Stimulated activated CD4-positive, alpha-beta T cell treated with anti-CD3 and anti-CD28 coated beads, TNF-alpha, amount 100 ng/mL, for 24 hours (primary cell): ENCODE measurements around the gene ZNF629.

Source experiments
- DNase-seq, 3 experiments: peaks; one replicate each; pipeline ENCODE4 v3.0.0-alpha.2; 2020; ENCODE audit warnings: low read depth in 3 of 3

ZNF629 gene

DNA sequence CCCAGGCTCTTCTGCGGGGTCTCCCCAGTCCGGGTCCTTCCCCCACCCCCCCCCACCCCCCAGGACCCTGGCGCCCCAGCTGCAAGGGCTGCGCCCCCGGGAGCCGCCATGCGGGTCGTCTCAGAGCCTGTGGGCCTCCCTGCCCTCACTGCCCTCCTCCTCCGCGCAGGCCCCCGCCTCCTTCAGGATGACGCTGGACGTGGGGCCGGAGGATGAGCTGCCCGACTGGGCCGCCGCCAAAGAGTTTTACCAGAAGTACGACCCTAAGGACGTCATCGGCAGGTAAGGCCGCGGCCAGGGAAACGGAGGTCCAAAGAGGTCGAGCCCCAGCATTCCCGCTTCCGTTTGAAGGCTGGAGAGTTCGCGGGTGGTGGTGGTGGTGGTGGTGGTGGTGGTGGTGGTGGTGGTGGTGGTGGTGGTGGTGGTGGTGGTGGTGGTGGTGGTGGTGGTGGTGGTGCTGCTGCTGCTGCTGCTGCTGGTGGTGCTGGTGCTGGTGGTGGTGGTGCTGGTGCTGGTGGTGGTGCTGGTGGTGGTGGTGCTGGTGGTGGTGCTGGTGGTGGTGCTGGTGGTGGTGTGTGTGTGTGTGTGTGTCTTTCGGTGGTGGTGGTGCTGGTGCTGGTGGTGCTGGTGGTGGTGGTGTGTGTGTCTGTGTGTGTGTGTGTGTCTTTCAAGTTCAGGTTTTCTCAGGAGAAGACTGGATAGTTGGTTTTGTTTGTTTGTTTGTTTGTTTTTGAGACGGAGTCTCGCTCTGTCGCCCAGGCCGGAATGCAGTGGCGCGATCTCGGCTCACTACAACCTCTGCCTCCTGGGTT, 38.2 kb downstream of the ZNF629 start:
- peak in 1 of 3 experiments; percentile 21 for DNase-seq

DNA sequence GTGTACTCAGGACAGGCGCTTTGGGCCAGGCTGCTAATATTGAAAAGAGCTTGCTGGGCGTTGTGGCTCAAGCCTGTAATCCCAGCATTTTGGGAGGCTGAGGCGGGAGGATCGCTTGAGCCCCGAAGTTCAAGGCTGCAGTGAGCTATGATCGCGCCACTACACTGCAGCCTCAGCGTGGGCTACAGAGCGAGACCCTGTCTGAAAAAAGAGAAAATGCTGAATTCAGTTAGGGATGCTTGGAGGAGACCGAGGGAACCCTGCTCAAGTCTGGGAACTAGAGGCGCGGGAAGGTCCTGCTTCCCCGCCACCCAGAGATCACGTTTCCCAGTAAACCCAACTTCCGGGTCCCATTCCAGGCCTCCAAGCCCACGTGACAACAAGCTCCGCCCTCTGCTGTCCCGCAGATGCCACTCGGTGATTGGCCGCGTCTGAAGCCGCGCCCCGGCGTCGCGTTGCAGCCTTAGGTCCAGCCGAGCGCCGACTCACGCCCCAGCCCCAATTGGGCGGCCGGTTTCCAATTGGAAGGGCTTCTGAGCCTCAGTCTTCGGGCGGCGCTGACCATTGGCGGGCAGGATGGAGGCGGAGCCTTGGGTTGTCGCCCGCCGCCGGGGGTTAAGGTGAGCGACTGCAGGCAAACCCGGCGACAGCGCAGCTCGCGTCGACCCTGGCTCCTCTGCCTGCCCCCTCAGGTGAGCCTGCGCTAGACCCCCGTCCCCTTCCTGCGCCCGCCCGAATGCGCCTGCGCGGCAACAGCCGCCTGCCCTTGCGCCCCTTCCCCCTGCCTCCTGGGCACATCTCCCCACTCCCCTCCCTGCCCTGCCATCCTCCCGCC, 39.0 kb downstream of the ZNF629 start, which contains the start of gene PHKG2:
PHKG2 (plus strand) TSS at position 627 of the 835 bp plus-strand sequence. CDS start 396 bp downstream, outside the sequence.
- peak; percentile 93 to 99 (median 94) for DNase-seq

DNA sequence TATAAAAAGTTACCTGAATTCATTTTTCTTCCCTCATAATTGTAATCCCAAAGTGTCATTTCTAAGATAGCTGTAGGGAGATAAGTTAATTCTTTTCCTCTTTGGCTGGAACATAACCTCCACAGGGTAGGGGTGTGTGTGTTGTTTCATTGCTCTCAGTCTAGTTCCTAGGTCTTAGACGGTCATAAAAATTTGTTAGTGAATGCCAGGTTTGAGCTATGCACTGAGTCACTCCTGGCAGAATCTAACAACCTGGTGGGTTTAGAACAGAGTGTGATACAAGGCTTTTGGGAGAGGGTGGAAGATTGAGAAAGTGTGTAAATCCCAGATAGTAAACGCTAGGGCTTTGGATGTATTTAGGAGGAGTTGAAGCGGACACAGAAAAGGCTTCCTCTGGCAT, 39.7 kb downstream of the ZNF629 start:
- no peak for DNase-seq

DNA sequence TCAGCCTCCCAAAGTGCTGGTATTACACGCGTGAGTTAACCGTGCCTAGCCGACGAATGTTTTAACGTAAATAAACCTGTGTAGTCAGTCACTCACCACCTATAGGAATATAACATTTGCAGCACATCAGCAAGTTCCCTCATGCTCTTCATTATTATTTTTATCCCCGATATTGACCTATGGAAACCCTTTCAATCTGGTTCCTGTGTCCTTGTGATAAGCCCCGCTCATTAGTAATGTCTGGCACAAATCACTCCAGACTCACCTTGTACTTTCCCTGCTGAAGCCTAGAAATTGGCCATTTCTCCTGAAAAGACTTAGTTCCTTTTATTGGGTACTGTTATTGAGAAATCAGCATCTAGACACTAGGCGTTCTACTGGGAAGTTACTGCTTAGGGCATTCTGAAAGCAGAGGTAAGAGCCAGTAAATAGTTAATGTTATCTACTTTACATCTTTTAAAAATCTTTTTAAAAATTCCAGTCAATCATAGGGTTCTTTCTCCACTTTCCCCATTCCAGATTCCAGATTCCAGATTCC, 40.3 kb downstream of the ZNF629 start:
- no peak for DNase-seq

DNA sequence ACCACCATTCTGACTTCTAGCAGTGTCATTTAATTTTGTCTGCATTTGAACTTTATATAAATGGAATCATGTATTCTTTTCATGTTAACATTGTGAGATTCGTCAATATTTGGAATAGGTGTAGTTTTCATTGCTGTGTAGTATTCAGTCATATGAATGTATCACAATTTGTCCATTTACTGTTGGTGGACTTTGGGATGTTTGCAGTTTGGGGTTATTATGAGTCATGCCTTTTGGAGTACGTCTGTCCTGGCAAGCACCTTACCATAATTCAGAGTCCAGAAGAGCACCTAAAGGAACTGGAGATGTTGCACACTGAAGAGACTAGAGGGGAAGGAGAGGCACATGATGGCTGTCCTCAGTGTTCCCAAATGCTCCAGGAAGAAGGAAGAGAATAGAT, 41.9 kb downstream of the ZNF629 start:
- no peak for DNase-seq

DNA sequence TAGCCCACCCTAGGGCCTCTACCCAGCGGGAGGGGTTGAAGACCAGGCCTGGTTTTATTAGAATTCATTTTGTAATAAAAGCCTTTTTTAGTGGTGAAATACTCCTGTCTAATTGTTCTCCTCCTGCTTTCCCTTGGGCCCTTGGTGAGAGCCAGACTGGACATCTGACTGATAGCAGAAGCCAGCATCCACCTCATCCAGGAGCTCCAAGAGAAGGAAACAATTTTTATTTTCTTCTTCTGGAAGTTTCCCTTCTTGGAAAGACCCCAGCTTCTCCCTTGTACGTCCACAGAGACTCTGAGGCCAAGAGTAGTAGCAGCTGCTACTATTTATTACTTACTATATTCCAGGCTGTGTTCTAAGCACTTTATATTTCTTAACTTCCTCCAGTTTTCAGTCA, 42.8 kb downstream of the ZNF629 start:
- DNase-seq = no peak

DNA sequence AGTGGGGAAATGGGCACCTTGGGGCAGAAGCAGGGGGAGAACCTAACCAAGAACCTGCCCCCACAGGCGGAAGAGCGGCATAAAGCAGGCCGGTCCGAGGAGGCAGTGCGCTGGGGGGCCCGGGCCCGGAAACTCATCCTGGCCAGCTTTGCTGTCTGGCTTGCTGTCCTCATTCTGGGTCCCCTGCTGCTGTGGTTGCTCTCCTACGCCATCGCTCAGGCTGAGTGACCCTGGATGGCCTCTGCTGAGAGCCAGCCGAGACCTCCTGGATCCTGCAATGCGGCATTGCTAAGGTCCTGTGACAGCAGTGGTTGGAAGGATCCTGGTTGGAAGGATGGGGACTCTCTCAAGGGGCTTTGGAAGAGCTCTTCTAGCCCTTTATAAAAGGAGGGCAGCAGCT, 43.3 kb downstream of the ZNF629 start:
- no peak for DNase-seq

DNA sequence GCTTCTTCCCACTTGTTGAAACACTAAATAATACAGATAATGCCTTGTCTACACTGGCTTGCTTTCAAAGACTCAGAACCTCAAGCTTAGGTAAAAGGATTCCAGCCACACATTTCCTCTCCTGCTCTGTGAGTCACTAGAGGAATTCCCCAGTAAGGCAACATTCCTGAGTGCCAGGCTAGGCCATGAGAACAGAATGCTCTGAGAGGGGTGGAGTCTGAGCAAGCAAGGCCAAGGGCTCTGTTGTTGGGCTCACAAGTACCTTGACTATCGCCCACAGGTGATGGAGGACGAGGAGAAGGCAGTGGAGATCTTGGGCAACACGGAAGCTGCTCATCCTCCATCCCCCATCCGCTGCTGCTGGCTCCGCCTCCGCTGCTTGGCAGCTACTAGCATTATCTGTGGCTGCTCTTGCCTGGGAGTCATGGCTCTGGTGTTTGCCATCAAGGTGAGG, 45.5 kb downstream of the ZNF629 start:
- DNase-seq = no peak

DNA sequence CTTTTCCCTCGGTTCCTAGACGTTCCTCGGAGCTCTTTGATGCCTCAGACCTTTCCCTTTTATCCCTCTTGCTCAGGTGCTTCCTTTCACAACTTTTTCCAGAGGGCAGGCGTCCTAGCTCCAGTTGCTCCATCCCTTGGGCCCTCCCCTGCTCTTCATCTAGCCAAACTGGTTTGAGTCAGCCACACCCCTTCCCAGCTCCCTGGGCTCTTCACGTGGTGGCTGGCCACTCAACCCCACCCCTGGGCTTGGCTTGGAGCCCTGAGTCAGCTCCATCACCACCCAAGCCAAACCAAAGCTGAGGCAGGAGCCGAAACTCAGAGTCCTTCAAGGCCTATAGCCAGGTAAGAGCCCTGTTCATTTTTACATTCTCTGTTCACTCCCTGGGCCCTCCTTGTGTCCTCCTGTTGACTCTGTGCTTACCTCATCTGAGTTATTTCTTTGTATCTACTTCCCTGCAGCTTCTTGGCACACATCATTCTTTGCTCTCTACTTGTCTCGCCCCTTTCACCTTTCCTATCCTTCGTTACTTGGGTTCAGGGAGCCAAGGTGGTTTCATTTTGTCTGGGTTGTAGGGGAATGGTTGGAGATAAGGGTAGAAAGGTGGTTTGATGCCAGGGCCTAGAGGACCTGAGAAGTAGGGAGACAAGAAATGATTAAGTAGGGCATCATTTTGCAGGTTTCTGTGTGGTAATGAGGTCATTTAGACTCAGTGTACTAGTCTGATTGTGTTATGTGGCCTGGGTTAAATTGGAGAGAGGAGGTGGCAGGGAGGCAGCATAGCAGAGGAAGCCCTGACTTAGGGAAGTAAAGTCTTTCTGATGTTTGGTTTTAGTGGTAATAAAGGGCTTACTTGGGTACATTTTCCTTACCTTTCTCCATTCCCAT, 46.4 kb downstream of the ZNF629 start:
- no peak for DNase-seq

DNA sequence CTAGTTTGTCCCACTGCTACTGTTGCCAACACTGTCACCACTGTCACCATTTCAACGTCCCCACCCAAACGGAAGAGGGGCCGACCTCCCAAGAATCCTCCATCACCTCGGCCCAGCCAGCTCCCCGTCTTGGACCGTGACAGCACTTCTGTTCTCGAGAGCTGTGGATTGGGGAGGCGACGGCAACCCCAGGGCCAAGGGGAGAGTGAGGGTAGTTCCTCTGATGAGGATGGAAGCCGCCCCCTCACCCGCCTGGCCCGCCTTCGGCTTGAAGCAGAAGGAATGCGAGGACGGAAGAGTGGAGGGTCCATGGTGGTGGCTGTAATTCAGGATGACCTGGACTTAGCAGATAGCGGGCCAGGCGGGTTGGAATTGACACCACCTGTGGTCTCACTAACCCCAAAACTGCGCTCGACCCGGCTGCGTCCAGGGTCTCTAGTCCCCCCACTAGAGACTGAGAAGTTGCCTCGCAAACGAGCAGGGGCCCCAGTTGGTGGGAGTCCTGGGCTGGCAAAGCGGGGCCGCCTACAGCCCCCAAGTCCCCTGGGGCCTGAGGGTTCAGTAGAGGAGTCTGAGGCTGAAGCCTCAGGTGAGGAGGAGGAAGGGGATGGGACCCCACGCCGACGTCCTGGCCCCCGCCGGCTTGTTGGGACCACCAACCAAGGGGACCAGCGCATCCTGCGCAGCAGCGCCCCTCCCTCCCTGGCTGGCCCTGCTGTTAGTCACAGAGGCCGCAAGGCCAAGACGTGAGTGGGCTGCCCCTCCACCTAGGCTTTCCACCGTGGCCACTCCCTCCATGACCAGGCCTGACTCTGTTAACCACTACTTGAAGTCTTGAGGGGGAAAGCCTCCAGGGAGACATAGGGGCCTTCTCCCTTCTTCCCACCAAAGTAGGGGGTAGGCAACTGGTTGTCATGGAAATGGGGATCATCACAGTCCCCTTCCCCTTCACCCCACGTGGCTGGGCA, 47.7 kb downstream of the ZNF629 start:
- DNase-seq = no peak

DNA sequence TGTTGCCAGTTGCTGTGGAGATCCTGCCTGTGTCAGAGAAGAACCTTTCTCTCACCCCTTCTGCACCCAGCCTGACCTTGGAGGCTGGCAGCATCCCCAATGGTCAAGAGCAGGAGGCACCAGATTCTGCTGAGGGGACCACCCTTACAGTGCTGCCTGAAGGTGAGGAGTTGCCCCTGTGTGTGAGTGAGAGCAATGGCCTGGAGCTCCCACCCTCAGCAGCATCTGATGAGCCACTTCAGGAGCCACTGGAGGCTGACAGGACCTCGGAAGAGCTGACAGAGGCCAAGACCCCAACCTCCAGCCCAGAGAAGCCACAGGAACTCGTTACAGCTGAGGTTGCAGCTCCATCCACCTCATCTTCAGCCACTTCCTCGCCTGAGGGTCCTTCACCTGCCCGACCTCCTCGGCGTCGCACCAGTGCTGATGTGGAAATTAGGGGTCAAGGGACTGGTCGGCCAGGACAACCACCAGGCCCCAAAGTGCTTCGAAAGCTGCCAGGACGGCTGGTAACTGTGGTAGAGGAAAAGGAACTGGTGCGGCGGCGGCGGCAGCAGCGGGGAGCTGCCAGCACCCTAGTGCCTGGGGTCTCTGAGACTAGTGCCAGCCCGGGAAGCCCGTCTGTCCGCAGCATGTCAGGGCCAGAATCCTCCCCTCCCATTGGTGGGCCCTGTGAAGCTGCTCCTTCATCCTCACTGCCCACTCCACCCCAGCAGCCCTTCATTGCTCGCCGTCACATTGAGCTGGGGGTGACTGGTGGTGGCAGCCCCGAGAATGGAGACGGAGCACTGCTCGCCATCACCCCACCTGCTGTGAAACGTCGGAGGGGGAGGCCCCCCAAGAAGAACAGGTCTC, 49.0 kb downstream of the ZNF629 start:
- DNase-seq = no peak

DNA sequence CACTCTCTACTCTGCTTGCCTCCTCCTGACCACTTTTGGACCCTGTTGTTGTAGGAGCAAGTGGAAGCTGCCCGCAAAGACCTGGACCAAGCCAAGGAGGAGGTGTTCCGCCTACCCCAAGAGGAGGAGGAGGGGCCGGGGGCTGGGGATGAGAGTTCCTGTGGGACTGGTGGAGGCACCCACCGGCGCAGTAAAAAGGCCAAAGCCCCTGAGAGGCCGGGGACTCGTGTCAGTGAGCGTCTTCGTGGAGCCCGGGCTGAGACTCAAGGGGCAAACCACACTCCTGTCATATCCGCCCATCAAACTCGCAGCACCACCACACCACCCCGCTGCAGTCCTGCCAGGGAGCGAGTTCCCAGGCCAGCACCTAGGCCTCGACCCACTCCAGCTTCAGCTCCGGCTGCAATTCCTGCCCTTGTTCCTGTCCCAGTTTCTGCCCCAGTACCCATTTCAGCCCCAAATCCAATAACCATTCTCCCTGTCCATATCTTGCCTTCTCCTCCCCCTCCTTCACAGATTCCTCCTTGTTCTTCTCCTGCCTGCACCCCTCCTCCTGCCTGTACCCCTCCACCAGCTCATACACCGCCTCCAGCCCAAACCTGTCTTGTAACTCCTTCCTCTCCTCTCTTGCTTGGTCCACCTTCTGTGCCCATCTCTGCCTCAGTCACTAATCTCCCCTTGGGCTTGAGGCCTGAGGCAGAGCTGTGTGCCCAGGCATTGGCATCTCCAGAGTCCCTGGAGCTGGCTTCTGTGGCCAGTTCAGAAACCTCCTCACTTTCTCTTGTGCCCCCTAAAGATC, 49.8 kb downstream of the ZNF629 start:
- no peak for DNase-seq

DNA sequence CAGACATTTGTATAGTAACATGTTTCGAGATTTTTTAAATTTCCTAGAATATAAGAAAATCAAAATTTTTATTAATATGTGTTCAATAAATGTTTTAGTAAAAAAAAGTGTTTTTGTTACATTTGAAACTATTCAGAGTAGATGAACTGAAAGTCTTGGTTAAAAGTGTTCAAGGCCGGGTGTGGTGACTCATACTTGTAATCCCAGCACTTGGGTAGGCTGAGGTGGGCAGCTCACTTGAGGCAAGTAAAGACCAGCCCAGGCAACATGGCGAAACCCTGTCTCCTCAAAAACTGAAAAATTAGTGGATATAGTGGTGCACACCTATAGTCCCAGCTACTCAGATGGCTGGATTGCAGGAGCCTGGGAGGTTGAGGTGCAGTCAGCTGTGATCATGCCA, 55.6 kb downstream of the ZNF629 start:
- no peak for DNase-seq

DNA sequence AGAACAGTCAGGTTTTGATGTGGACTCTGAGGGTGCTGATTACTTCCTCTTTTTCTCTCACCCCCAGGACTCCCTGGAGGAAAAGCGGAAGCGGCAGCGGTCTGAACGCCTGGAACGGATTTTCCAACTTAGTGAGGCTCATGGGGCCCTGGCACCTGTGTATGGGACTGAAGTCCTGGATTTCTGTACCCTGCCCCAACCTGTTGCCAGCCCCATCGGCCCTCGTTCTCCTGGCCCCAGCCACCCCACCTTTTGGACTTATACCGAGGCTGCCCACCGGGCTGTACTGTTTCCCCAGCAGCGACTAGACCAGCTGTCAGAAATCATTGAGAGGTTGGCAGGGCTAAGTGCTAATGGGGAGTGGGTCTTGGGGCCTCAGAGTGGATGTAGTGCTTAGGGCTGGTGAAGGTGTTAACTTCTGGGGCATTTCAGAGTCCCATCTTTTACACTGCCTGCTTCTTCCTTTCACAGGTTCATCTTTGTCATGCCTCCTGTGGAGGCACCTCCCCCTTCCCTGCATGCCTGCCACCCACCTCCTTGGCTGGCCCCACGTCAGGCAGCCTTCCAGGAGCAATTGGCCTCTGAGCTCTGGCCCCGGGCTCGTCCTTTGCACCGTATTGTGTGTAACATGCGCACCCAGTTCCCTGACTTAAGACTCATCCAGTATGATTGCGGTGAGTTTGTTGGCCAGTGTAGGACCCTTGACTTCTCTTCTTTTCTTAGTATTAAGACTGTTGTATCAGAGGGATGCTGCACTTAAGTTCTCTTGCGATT, 57.9 kb downstream of the ZNF629 start:
- DNase-seq = no peak
